ENCODE data around the gene FARP1.

DNA sequence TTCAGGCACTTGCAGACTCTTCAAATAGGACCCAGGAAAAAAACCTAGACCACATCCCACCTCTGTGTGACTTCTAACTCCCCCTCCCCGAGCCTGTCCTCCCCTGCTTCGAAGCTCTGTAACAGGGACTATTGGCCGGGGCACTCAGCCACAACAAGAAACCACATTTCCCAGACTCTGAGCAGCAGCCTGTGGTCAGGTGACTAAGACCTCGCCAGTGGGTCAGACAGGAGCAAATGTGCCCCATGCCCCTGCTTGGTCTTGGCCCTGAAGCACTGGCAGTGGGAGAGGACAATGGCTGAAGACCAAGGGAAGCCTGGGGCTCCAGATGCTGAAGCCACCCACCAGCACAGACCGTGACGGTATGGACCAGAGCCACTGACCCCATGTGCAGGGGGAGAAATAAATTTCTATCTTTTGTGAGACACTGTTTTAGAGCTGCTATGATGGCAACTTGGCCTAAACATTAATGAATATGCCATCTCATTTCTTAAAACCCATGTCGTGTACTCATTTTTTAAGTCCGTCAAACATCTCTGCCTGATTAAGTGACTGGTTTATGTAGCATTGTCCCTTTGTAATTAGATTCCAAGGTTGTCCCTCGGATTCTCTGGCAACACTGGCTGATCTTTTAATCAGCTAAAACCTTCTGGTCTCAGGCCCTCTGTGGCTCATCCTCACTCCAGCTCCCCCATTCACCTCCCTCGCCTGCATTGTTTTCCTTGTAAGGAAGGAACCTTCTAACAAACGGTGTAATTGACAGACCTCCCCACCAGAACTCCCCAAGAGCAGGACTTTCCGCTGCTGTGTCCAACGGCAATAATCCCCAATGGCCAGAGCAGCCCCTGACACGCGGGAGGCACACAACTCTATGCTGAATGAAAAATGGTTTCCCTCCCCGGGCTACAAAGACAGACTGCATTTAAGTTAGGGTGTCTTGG lies 335.6 kb downstream of the FARP1 start:
- TF ChIP-seq CTCF (CRISPR knock-in tag; IDR thresholded peaks at IDR 0.05) (no peak), ATF3 (CRISPR knock-in tag; IDR thresholded peaks at IDR 0.05) (no peak), ZNF737 (CRISPR knock-in tag; IDR thresholded peaks at IDR 0.05; ENCODE audit: borderline replicate concordance) (no peak), RCOR2 (CRISPR knock-in tag; IDR thresholded peaks at IDR 0.05) (no peak), ASH2L (IDR thresholded peaks at IDR 0.05; ENCODE audit: insufficient read length, low read depth, low read length) (no peak), CEBPB (IDR thresholded peaks at IDR 0.05; ENCODE audit: borderline replicate concordance, low read depth, low read length) (no peak), SMARCC2 (IDR thresholded peaks at IDR 0.05) (no peak), EP300 (IDR thresholded peaks at IDR 0.05; ENCODE audit: low read depth in 2 of 2, low read length in 2 of 2) (no peak), EP300 (CRISPR knock-in tag; IDR thresholded peaks at IDR 0.05; ENCODE audit: borderline replicate concordance) (no peak)

Measured in HepG2 (cell line).